Stimulated activated CD4-positive, alpha-beta T cell treated with anti-CD3 and anti-CD28 coated beads, Interleukin-2, amount 100 ng/mL, for 24 hours (primary cell): ENCODE results near the gene SOS2.

Source experiments
- DNase-seq, 2 donors: peaks; one replicate each; pipeline ENCODE4 v3.0.0-alpha.2; 2020

The SOS2 gene

DNA sequence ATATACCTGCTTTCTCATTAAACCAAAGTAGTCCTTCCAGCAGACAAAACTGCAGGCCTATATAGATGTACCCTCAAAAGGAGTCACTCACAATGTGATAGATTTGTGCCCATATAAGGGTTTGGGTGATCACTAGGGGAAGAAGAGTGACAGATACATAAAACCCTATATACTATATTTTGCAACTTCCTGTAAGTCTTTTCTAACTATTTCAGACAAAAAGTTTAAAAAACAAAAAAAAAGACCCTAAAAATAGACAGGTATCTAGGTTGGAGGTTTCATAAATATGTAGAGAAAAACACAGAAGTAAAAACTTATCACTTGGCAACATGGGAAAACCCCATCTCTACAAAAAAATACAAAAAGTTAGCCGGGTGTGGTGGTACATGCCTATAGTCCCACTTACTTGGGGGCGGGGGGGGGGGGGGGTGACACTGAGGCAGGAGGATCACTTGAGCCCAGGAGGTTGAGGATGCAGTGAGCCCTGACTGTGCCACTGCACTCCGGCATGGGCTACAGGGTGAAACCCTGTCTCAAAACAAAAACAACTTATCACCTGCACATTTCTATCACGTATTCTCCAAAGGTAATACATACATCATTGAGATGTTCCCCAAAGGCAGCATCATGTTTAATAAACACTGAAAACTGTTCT is 117.9 kb downstream of the SOS2 start:
- no peak for DNase-seq

- DNase-seq: no peak
These were observed 120.9 kb downstream of the SOS2 start for GRCh38 chr14:50110323-50111037.

DNA sequence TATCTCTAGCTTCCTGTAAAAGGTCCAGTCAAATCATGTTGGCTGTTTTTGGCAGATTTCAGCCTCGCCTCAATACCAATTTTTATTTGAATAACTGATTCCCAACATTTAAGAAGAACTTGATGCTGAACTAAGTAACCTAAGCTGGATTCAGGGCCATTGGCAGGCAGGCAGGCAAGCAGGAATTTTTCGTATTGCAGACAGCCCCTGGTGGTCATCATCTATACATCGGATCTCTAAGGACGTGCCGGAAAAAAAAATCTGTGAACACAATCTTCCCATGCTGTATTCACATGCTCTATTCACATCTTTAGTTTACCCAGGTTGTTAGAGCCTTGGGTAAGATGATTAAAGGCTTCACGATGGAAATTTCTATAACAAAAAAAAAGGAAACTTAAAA is 122.0 kb downstream of the SOS2 start:
- DNase-seq: no peak

GRCh38 chr14:50107850-50108249 is 123.5 kb downstream of the SOS2 start:
- no peak for DNase-seq

- DNase-seq: no peak
These were observed 125.2 kb downstream of the SOS2 start for GRCh38 chr14:50106178-50106577.

GRCh38 chr14:50103558-50103957 is 127.8 kb downstream of the SOS2 start:
- DNase-seq: no peak

GRCh38 chr14:50101417-50101816 is 130.0 kb downstream of the SOS2 start:
- no peak for DNase-seq

- no peak for DNase-seq
These were observed 130.6 kb downstream of the SOS2 start for GRCh38 chr14:50100805-50101204.

DNA sequence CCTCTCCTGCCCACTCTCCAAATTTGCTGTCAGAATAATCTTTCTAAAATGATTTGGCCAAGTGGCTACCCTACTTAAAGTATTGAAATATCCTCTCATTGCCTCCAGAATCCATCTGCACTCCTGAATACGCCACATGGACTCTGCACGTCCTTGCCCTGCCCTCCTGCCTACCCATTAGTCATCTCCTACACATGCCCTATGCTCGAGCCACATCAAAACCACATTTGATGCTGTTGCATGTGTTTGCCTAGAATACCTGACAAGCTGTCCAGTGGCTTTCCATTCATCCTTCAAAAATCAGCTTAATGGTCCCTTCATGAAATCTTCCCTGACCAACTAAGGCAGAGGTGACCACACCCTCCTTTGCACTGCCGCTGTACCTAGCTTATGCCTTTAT is 132.0 kb downstream of the SOS2 start:
- no peak for DNase-seq

GRCh38 chr14:50095895-50096294 is 135.5 kb downstream of the SOS2 start:
- no peak for DNase-seq

DNA sequence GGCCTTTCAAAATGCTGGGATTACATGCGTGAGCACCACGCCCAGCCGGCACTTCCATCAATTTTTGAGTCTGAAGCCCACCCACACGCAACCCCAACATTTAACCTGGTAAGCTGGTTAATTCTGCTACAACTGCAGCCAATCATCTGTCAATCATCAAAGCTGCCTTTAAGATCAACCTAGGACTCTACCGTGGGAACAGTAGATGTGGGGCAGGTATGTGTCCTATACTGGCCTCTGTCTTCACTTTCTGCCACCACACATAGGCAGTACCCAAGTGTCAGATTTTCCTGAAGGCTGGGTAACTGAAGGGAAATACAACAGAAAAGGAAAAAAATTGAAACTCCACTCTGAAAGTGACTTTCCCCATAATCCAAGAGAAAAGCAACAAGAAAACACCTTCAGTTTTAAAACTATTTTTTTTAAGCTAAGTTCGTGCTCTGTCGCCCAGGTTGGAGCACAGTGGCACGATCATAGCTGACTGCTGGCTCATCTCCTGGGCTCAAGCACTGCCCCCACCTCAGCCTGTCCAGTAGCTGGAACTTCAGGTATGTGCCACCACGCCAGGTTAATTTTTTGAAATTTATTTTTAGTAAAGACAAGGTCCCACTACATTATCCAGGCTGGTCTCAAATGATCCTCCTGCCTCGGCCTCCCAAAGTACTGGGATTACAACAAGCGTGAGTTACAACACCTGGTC is 137.2 kb downstream of the SOS2 start:
- no peak for DNase-seq

DNA sequence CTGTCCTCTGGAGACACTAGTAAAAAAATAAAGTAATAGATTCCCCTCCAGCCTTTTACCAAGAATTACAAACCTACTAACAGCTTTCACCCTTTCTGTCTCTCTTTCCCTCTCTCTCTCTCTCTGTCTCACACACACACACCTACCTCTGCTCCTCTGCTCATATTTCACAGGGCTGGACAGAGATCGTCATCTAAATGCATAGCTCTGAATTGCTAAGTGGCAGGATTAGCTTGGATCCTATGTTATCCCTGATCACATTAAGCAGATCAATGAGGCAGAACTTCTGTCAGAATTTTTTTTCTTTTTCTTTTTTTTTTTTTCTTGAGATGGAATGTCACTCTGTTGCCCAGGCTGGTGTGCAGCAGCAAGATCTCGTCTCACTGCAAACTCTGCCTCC is 137.9 kb downstream of the SOS2 start:
- no peak for DNase-seq

- DNase-seq: no peak
These were observed 139.3 kb downstream of the SOS2 start for GRCh38 chr14:50092006-50092555.

- DNase-seq: no peak
These were observed 140.0 kb downstream of the SOS2 start for GRCh38 chr14:50091240-50091913.

- no peak for DNase-seq
These were observed 142.2 kb downstream of the SOS2 start for GRCh38 chr14:50089208-50089607.

GRCh38 chr14:50088731-50089130 is 142.6 kb downstream of the SOS2 start:
- DNase-seq: no peak

DNA sequence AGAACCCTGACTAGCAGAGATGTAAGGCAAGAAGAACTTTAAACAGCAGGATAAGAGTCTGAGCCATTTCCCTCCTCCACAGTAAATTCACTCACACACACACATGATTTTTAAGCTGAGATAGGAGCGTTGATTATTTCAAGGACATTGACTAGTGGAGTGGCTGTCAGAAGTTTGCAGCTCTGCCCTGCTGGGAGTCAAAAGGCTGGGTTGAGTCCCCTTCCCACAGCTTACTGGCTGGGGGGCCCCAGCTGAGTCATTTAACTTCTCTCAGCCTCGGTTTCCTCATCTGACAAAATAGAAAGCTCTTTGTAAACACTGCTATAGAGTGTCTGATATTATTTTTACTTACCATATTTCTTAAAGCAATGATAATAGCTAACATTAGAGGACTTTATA is 143.3 kb downstream of the SOS2 start:
- DNase-seq: no peak

DNA sequence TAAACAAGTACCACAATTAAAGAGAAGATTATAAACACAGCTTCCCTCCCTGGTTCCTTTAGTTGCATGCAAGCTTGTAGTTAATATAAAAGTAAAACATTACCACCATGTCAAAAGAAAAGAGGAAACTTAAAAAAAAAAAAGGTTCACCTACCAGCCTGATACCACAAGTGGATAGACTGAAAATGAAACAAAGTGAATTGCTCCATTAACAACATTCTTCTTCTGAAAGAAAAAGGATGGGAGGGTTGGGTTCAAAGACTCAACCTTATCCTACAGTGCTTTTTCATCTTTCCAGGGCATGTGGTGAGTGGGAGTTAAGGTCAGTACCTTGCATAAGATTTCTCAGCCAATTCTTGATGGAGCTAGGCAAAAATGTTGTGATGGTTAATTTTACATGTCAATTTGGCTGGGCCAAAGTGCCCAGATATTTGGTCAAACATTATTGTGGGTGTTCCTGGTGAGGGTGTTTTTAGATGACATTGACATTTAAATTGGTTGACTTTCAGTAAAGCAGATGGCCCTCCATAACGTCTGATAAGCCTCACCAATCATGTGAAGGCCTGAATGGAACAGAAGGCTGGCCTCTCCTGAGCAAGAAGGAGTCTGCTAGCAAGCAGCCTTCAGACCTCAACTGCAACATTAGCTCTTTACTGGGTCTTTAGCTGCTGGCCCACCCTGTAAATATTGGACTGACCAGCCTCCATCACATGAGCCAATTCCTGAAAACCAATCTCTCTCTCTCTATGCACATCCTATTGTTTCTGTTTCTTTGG is 143.8 kb downstream of the SOS2 start:
- DNase-seq: no peak

DNA sequence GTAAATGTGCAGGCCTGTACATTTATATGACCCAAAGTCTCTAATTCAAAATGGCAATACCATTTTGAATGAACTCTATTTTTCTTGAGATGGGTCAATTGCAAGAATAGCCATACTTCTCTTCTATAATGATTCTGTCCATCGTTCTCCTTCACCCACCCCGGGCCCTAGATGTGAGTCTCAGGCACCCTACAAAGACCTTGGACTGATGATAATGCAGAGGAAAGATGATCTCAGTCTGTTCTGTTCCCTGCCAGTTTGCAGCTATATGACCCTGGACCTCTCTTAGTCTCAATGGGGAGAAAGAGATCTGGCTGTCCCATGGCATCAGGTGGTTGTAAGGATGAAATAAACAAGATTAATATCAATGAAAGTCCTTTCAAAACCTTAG is 145.1 kb downstream of the SOS2 start:
- DNase-seq: no peak

- DNase-seq: peak; percentile 56 to 65
These were observed 145.6 kb downstream of the SOS2 start for GRCh38 chr14:50085570-50086320.

DNA sequence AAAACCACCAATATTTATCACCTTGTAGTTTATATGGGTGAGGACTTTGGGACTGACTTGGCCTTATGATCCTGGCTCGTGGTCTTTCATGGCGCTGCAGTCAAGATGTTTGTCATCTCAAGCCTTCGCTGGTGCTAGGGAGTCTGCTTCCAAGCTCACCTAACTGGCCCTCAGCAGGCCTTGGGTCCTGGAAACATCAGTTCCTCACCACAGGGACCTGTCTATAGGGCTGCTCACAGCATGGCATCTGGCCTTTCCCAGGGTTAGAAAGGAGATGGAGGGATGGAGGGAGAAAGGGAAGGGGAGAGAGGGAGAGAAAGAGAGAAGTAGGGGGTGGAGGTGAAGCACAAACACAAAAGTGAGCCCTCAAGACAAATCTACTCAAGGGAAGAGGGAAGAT is 146.7 kb downstream of the SOS2 start:
- no peak for DNase-seq
